Upper lobe of left lung (tissue), 6 donors: Measurements from ENCODE around the gene PRKN. TPM values are rescaled to one million over a fixed set of nuclear protein-coding genes. Genes with fewer than 3 reads are reported as not detected.

Experiments used
- ATAC-seq, 2 donors: fragments of 200-7000 bp; cut with Tn5 transposase; one replicate each; pipeline ENCODE4 v1.9.1; 2022; ENCODE audit warnings: mild to moderate bottlenecking in 2 of 2, moderate library complexity in 2 of 2; ENCODE audit not compliant: low FRiP score in 2 of 2
- DNase-seq, 2 donors: peaks; one replicate each; pipeline ENCODE4 v3.0.0-alpha.2; 2019 to 2020
- H3K27ac ChIP-seq, 4 donors: fragments of 200-600 bp; sonication (generic); one replicate each; pipeline ENCODE4 v1.5.1; 2016 to 2019
- H3K27me3 ChIP-seq, 4 donors: fragments of 200-600 bp; sonication (generic); one replicate each; pipeline ENCODE4 v1.5.1; 2017 to 2019
- H3K36me3 ChIP-seq, 4 donors: fragments of 200-600 bp; sonication (generic); one replicate each; pipeline ENCODE4 v1.5.1; 2016 to 2019
- H3K4me1 ChIP-seq, 4 donors: fragments of 200-600 bp; sonication (generic); one replicate each; pipeline ENCODE4 v1.5.1; 2018 to 2019
- H3K4me3 ChIP-seq, 4 donors: fragments of 200-600 bp; sonication (generic); one replicate each; pipeline ENCODE4 v1.5.1; 2017 to 2019; ENCODE audit warnings: mild to moderate bottlenecking in 2 of 4, moderate library complexity in 1 of 4
- H3K9me3 ChIP-seq, 4 donors: fragments of 200-600 bp; sonication (generic); one replicate each; pipeline ENCODE4 v1.5.1; 2018 to 2019
- EP300 ChIP-seq, 4 donors: sonication (generic); formaldehyde crosslinking; IDR thresholded peaks; one replicate each; pipeline ENCODE4 v1.5.1; 2017; ENCODE audit warnings: antibody characterized with exemption in 4 of 4, control low read depth in 2 of 4
- POLR2A ChIP-seq, 4 donors: fragments of 450-650 bp; IDR thresholded peaks; one replicate each; pipeline ENCODE4 v1.5.1; 2016 to 2017; ENCODE audit warnings: antibody characterized with exemption in 4 of 4, mild to moderate bottlenecking in 2 of 4
- POLR2AphosphoS5 ChIP-seq, 2 donors: sonication (generic); formaldehyde crosslinking; IDR thresholded peaks; one replicate each; pipeline ENCODE4 v1.5.1; 2017; ENCODE audit warnings: antibody characterized with exemption in 2 of 2
- whole genome bisulfite sequencing, 2 donors: methylation state at CpG; one replicate each; pipeline ENCODE4 v1.1.5; 2017 to 2018; 5-methylcytosine and 5-hydroxymethylcytosine counted together
- total RNA-seq, 6 donors: library from RNA; depleted of rRNA in 4 of 6; stranded (reverse); fragments of >200 nt in 4 of 6; gene quantifications; one replicate each; pipeline versions ENCODE4 v1.1.0 to v1.2.1, GENCODE V29; 2016 to 2021
- TF ChIP-seq, protein P1 (sequence below), 6 experiments: fragments of 450-650 bp in 4 of 6; fragments of 200-600 bp in 2 of 6; sonication (generic) in 2 of 6; IDR thresholded peaks; one replicate each; pipeline ENCODE4 v1.5.1; 2016 to 2019; ENCODE audit warnings: antibody characterized with exemption in 6 of 6
- donor health status: DM: no; HTN: no; CAD: no; lungs with moderate emphysema.
- donor health status: DM: no; HTN: yes; CAD: no; lungs with severe emphysema.

PRKN gene
- total RNA-seq, 6 donors from 2014 or later = 2.7 to 29.3 (median 5.5) TPM

DNA sequence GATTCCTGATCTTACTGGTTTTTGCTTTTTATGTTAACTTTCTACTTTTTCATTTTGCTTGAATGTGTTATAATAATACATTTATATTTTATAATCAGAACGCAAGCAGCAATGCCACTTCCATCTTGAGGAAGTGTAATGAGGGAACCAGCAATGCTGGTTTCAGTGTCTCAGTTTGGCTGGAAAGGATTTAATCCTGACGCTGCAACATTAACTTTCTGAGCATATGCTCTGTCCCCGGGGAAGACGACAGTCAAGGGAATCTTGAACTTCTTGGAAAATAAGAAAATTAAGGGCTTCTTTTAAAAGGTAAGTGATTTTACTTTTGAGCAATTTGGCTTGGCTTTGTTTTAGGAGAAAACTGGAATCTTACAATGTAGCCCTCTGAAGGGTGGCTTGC is 1248.2 kb downstream of the PRKN start:
- ATAC-seq (no peak), DNase-seq (no peak)
- no peaks in the 10 kb centered on the region for H3K9me3 ChIP-seq
- no peaks in the 10 kb centered on the region for H3K36me3 ChIP-seq
- no peak overlapping the region for H3K27ac ChIP-seq
- TF ChIP-seq POLR2A (IDR thresholded peaks at IDR 0.05) (no peak), POLR2AphosphoS5 (IDR thresholded peaks at IDR 0.05) (no peak), EP300 (IDR thresholded peaks at IDR 0.05) (no peak)
- H3K4me3 ChIP-seq = no peak overlapping the region
- WGBS, 2 donors = 86 to 90% methylated on average over 4 of the region's 4 CpGs
- no peaks in the 10 kb centered on the region for H3K4me1 ChIP-seq
- H3K27me3 ChIP-seq = no peaks in the 10 kb centered on the region

DNA sequence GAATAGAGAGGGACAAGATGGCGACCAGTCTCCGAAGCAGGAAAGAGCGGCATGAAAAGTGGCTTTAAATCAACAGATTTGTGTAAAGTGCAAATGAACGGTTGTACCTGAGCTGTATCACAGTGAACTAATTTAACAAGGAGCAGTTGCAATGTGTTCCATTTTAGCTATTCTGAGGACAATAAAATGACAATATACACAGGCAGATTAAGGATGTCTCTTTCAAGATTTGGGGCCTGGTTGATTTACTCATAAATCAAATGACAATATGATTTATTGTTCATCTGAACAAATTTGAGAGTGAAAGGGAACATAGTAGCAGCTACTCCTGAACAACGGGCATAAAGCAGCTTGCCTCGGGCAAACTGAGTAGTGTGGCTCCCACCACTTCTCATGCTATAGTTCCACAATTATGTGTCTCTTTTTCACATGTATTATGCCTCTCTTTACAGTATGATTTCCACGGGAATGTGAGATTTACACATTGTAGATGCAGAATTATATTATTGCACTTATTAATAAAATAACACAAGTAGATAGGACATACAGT is 1249.6 kb downstream of the PRKN start:
- Histone ChIP-seq H3K27ac (no peak overlapping the region), H3K27me3 (no peaks in the 10 kb centered on the region), H3K4me1 (no peaks in the 10 kb centered on the region), H3K9me3 (no peaks in the 10 kb centered on the region), H3K36me3 (no peaks in the 10 kb centered on the region), H3K4me3 (no peak overlapping the region)
- WGBS, 2 donors = 92 to 93% methylated on average over 7 of the region's 7 CpGs
- no peak for TF ChIP-seq EP300 (IDR thresholded peaks at IDR 0.05)
- TF ChIP-seq, protein P1, sequence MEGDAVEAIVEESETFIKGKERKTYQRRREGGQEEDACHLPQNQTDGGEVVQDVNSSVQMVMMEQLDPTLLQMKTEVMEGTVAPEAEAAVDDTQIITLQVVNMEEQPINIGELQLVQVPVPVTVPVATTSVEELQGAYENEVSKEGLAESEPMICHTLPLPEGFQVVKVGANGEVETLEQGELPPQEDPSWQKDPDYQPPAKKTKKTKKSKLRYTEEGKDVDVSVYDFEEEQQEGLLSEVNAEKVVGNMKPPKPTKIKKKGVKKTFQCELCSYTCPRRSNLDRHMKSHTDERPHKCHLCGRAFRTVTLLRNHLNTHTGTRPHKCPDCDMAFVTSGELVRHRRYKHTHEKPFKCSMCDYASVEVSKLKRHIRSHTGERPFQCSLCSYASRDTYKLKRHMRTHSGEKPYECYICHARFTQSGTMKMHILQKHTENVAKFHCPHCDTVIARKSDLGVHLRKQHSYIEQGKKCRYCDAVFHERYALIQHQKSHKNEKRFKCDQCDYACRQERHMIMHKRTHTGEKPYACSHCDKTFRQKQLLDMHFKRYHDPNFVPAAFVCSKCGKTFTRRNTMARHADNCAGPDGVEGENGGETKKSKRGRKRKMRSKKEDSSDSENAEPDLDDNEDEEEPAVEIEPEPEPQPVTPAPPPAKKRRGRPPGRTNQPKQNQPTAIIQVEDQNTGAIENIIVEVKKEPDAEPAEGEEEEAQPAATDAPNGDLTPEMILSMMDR (IDR thresholded peaks at IDR 0.05) = no peak
- no peak for TF ChIP-seq POLR2AphosphoS5 (IDR thresholded peaks at IDR 0.05)
- TF ChIP-seq POLR2A (IDR thresholded peaks at IDR 0.05) = no peak
- no peak for ATAC-seq
- no peak for DNase-seq

DNA sequence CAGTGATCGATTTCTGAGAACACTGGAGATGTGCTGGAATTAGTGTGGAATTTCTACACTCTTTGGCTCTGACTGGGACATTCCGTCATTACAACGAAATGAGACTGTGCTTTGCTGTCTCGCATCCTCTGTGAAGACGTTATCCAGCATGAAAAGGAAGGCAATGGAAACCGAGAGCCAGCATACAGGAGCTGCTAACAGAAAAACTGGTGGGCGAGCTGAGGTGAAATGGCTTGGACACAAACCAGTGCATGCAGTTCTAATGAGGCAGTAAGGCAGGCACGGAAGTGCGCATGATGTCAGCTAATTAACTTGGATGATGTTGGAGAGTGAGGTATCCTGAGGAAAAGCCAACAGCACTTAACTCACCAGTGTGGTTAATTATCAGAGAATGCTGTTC is 1250.9 kb downstream of the PRKN start:
- WGBS, 2 donors = 86 to 94% methylated on average over 9 of the region's 9 CpGs
- Histone ChIP-seq H3K36me3 (no peaks in the 10 kb centered on the region), H3K27me3 (no peaks in the 10 kb centered on the region), H3K4me3 (no peak overlapping the region), H3K9me3 (no peaks in the 10 kb centered on the region), H3K27ac (no peak overlapping the region), H3K4me1 (no peaks in the 10 kb centered on the region)
- TF ChIP-seq POLR2AphosphoS5 (IDR thresholded peaks at IDR 0.05) = no peak
- no peak for TF ChIP-seq EP300 (IDR thresholded peaks at IDR 0.05)
- TF ChIP-seq, protein P1 (IDR thresholded peaks at IDR 0.05) = no peak
- TF ChIP-seq POLR2A (IDR thresholded peaks at IDR 0.05) = no peak
- ATAC-seq = peak in 1 of 2 donors; percentile 64
- no peak for DNase-seq

DNA sequence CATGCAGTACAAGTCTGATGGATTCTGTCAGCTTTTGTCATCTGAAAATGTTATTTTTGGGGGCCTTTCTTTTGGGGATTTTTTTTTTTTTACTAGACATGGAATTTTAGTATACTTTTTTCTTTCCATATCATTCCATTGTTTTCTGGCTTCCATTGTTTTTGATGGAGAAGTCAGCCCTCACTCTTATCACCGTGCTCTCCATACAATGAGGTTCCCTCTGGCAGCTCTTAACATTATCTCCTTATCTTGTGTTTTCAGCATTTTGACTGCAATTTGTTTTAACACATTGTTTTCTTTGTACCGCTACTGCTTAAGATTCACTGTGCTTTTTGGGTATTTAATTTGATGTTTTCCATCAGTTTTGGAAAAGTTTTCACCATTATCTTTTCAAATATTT is 1262.2 kb downstream of the PRKN start:
- Histone ChIP-seq H3K36me3 (no peaks in the 10 kb centered on the region), H3K9me3 (no peaks in the 10 kb centered on the region), H3K4me1 (no peaks in the 10 kb centered on the region), H3K27me3 (no peaks in the 10 kb centered on the region), H3K27ac (no peak overlapping the region), H3K4me3 (no peak overlapping the region)
- DNase-seq (no peak), ATAC-seq (no peak)
- no peak for TF ChIP-seq EP300 (IDR thresholded peaks at IDR 0.05)
- TF ChIP-seq, protein P1 (IDR thresholded peaks at IDR 0.05) = no peak
- TF ChIP-seq POLR2A (IDR thresholded peaks at IDR 0.05) = no peak
- TF ChIP-seq POLR2AphosphoS5 (IDR thresholded peaks at IDR 0.05) = no peak
- 55 to 64% methylated on average over 2 of the region's 2 CpGs for whole genome bisulfite sequencing, 2 donors

DNA sequence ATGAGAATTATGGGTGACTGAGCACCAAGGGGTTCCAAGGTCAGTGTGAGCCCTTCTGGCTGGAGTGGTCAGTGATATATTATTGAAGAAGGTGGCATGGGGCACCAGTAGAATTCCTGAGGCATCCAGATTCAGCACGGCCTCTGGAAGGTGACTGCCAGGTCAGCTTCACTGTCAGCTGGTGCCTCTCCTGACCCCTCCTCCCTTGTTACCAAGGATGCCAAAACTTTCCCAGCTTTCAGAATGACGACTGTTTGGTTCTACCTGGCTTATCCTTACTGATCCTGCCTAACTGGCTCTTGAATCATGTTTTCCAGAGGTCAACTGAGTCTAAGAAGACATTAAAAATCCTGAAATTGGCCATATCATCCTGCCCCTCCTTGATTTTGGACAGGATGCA is 1264.5 kb downstream of the PRKN start:
- H3K36me3 ChIP-seq = no peaks in the 10 kb centered on the region
- no peaks in the 10 kb centered on the region for H3K9me3 ChIP-seq
- no peak for DNase-seq
- no peaks in the 10 kb centered on the region for H3K27me3 ChIP-seq
- no peak for ATAC-seq
- H3K4me1 ChIP-seq = no peaks in the 10 kb centered on the region
- TF ChIP-seq EP300 (IDR thresholded peaks at IDR 0.05) (no peak), POLR2AphosphoS5 (IDR thresholded peaks at IDR 0.05) (no peak), POLR2A (IDR thresholded peaks at IDR 0.05) (no peak)
- TF ChIP-seq, protein P1 (IDR thresholded peaks at IDR 0.05) = no peak
- H3K27ac ChIP-seq = no peak overlapping the region
- H3K4me3 ChIP-seq = no peak overlapping the region
- WGBS, 2 donors = 70 to 83% methylated on average over 2 of the region's 2 CpGs
